Neural progenitor cell (in vitro differentiated cells): ENCODE results near the gene IQCN.

Experiments used
- CTCF ChIP-seq: fragments of 200-600 bp; sonication (generic); IDR thresholded peaks from 2 replicates; pipeline ENCODE4 v1.5.1; 2017; ENCODE audit warnings: antibody characterized with exemption, mild to moderate bottlenecking
- EZH2 ChIP-seq: fragments of 200-600 bp; sonication (generic); IDR thresholded peaks from 2 replicates; pipeline ENCODE4 v1.6.1; 2017; ENCODE audit warnings: antibody characterized with exemption, mild to moderate bottlenecking, moderate library complexity
- EZH2phosphoT487 ChIP-seq: fragments of 200-600 bp; sonication (generic); IDR thresholded peaks from 2 replicates; pipeline ENCODE4 v1.6.1; 2017; ENCODE audit warnings: antibody characterized with exemption

- TF ChIP-seq CTCF (no peak), EZH2 (no peak), EZH2phosphoT487 (no peak)
Observed at GRCh38 chr19:18259893-18260292, 14.4 kb downstream of the IQCN start.
